Loucy (cell line): ENCODE measurements around the gene LIPK.

ENCODE experiments used
- CTCF ChIP-seq: fragments of 200-600 bp; sonication (generic); conservative IDR thresholded peaks from 2 replicates; pipeline ENCODE4 v1.5.1; 2014; ENCODE audit warnings: mild to moderate bottlenecking, antibody characterized with exemption, low read length
- EZH2phosphoT487 ChIP-seq: fragments of 200-600 bp; IDR thresholded peaks from 2 replicates; pipeline ENCODE4 v1.6.1; 2018; ENCODE audit warnings: antibody characterized with exemption, mild to moderate bottlenecking, moderate library complexity, borderline replicate concordance

- TF ChIP-seq CTCF (no peak), EZH2phosphoT487 (no peak)
Measured at GRCh38 chr10:88664142-88664541, 41.9 kb upstream of the LIPK start, which contains the start of gene LIPF.
